ENCODE data around the gene CORIN.

Gene CORIN

DNA sequence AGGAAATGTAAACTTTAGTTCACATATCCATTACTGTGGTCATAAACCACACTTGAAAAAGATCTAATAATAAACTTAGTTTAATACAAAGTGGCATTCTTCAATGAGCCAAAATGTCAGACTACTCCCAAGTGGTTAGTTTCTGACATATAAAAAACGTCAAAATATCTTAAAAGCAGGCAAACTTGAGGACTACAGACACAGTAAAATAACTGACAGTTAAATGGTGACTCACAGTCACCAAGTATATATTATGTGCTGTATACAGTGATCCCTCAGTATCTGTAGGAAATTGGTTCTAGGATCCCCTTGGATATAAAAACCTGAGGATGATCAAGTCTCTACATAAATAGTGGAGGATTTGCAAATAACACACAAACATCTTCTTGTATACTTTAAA is 11.6 kb upstream of the CORIN start:
- Histone ChIP-seq H3K27ac (ENCODE audit: low read length) (no peak overlapping the region), H3K4me1 (ENCODE audit: low read length) (no peaks in the 10 kb centered on the region), H3K79me2 (ENCODE audit: low read length) (no peaks in the 10 kb centered on the region), H4K20me1 (ENCODE audit: insufficient read depth, low read length) (no peaks in the 10 kb centered on the region), H3K4me2 (ENCODE audit: low read depth, low read length) (no peak overlapping the region), H3K27me3 (replicated peaks; ENCODE audit: insufficient read depth, low read length) (no peaks in the 10 kb centered on the region), H3K9me3 (replicated peaks; ENCODE audit: insufficient read depth, low read length) (no peaks in the 10 kb centered on the region), H3K36me3 (replicated peaks; ENCODE audit: insufficient read depth, low read length) (peaks cover 10% of the 10 kb centered on the region; the same call in 1 of the 2 replicates), H3K4me3 (ENCODE audit: low read length) (no peak overlapping the region), H3K9ac (ENCODE audit: low read length) (no peak overlapping the region), H3F3A (ENCODE audit: insufficient read depth, low read length) (no peaks in the 10 kb centered on the region), H2AFZ (ENCODE audit: low read length) (no peak overlapping the region), H3K9me2 (replicated peaks; ENCODE audit: insufficient read depth, low read length) (no peaks in the 10 kb centered on the region)
- no peak for DNase-seq
- TF ChIP-seq EZH2phosphoT487 (IDR thresholded peaks at IDR 0.05; ENCODE audit: low read length) (no peak), EZH2 (optimal IDR thresholded peaks at IDR 0.05; ENCODE audit: low read depth, low read length) (no peak)

DNA sequence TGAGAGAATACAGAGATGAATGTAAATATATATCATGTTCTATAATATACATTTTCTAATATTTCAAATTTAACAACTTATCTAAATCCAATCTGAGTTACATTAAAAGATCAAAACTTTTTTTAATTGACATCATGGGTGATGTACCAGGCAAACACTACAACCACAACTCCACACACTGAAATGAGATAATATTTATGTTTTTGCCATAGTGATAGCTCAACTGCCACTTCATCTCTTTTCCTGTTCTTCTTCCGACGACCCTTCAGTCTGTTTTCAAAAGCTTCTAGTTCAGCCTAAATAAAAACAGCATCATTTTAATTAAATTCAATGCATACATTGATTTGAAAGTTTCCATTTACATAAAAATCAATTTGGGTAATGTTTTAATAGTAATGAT is 10.2 kb upstream of the CORIN start:
- no peak overlapping the region for H3K4me3 ChIP-seq (ENCODE audit: low read length)
- H3K9me2 ChIP-seq (replicated peaks; ENCODE audit: insufficient read depth, low read length) = no peaks in the 10 kb centered on the region
- TF ChIP-seq EZH2 (optimal IDR thresholded peaks at IDR 0.05; ENCODE audit: low read depth, low read length) (no peak), EZH2phosphoT487 (IDR thresholded peaks at IDR 0.05; ENCODE audit: low read length) (no peak)
- TF ChIP-seq, protein P1, sequence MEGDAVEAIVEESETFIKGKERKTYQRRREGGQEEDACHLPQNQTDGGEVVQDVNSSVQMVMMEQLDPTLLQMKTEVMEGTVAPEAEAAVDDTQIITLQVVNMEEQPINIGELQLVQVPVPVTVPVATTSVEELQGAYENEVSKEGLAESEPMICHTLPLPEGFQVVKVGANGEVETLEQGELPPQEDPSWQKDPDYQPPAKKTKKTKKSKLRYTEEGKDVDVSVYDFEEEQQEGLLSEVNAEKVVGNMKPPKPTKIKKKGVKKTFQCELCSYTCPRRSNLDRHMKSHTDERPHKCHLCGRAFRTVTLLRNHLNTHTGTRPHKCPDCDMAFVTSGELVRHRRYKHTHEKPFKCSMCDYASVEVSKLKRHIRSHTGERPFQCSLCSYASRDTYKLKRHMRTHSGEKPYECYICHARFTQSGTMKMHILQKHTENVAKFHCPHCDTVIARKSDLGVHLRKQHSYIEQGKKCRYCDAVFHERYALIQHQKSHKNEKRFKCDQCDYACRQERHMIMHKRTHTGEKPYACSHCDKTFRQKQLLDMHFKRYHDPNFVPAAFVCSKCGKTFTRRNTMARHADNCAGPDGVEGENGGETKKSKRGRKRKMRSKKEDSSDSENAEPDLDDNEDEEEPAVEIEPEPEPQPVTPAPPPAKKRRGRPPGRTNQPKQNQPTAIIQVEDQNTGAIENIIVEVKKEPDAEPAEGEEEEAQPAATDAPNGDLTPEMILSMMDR (IDR thresholded peaks at IDR 0.05; ENCODE audit: low read length) = no peak
- H3K9me3 ChIP-seq (replicated peaks; ENCODE audit: insufficient read depth, low read length) = no peaks in the 10 kb centered on the region
- H3F3A ChIP-seq (ENCODE audit: insufficient read depth, low read length) = no peaks in the 10 kb centered on the region
- H2AFZ ChIP-seq (ENCODE audit: low read length) = no peak overlapping the region
- no peaks in the 10 kb centered on the region for H3K4me1 ChIP-seq (ENCODE audit: low read length)
- DNase-seq = no peak
- H3K79me2 ChIP-seq (ENCODE audit: low read length) = no peaks in the 10 kb centered on the region
- H3K27me3 ChIP-seq (replicated peaks; ENCODE audit: insufficient read depth, low read length) = no peaks in the 10 kb centered on the region
- H3K36me3 ChIP-seq (replicated peaks; ENCODE audit: insufficient read depth, low read length) = peaks cover 10% of the 10 kb centered on the region; the same call in 1 of the 2 replicates
- no peak overlapping the region for H3K27ac ChIP-seq (ENCODE audit: low read length)
- H4K20me1 ChIP-seq (ENCODE audit: insufficient read depth, low read length) = no peaks in the 10 kb centered on the region
- H3K9ac ChIP-seq (ENCODE audit: low read length) = no peak overlapping the region
- H3K4me2 ChIP-seq (ENCODE audit: low read depth, low read length) = no peak overlapping the region

DNA sequence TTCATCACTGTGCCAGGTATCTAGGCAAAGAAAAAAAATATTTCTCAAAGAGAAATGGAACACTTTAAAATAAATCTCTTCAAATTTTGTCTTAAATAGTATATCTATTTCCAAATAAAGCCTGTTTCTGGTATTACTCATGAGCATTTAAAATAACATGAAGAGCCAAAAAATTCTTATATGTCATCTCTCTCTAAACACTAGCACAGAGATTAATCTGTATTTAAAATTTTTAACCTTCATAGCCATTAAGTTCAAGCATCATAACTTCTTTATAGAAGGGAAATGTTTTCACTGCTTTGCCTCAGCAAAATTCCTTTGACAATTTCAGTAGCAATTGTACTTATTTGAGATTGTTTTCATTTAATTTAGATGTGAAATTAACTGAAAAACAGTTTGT is 5.1 kb upstream of the CORIN start:
- Histone ChIP-seq H3K9me2 (replicated peaks; ENCODE audit: insufficient read depth, low read length) (no peaks in the 10 kb centered on the region), H3K4me2 (ENCODE audit: low read depth, low read length) (no peak overlapping the region), H3K4me3 (ENCODE audit: low read length) (no peak overlapping the region), H3K36me3 (replicated peaks; ENCODE audit: insufficient read depth, low read length) (peaks cover 5% of the 10 kb centered on the region; the same call in 1 of the 2 replicates), H2AFZ (ENCODE audit: low read length) (no peak overlapping the region), H4K20me1 (ENCODE audit: insufficient read depth, low read length) (no peaks in the 10 kb centered on the region), H3K4me1 (ENCODE audit: low read length) (no peaks in the 10 kb centered on the region), H3K79me2 (ENCODE audit: low read length) (no peaks in the 10 kb centered on the region), H3K9me3 (replicated peaks; ENCODE audit: insufficient read depth, low read length) (no peaks in the 10 kb centered on the region), H3K9ac (ENCODE audit: low read length) (no peak overlapping the region), H3F3A (ENCODE audit: insufficient read depth, low read length) (no peaks in the 10 kb centered on the region), H3K27me3 (replicated peaks; ENCODE audit: insufficient read depth, low read length) (no peaks in the 10 kb centered on the region), H3K27ac (ENCODE audit: low read length) (no peak overlapping the region)
- TF ChIP-seq EZH2phosphoT487 (IDR thresholded peaks at IDR 0.05; ENCODE audit: low read length) (no peak), EZH2 (optimal IDR thresholded peaks at IDR 0.05; ENCODE audit: low read depth, low read length) (no peak)
- TF ChIP-seq, protein P1 (IDR thresholded peaks at IDR 0.05; ENCODE audit: low read length) = no peak
- DNase-seq = no peak

DNA sequence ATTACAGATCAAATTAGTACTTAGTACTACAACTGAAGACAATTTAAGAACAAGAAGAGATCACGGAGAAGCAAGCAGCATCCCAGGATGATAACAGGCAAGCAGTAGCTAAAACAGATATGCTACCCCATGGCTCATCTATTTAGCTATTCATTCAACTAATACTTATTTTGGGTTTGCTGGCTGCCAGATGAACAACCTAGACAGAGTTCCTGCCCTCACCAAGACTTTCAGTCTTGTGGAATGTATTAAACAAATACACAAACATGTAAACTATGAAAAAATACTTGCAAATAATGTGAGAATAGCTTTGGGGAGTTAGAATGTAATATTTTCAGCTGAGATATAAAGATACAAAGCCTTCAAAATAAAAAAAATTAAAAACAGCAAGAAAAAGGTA is 2.4 kb upstream of the CORIN start:
- no peaks in the 10 kb centered on the region for H3K36me3 ChIP-seq (replicated peaks; ENCODE audit: insufficient read depth, low read length)
- no peak overlapping the region for H3K4me2 ChIP-seq (ENCODE audit: low read depth, low read length)
- no peaks in the 10 kb centered on the region for H3K79me2 ChIP-seq (ENCODE audit: low read length)
- H3K9me3 ChIP-seq (replicated peaks; ENCODE audit: insufficient read depth, low read length) = no peaks in the 10 kb centered on the region
- DNase-seq = no peak
- H3K4me3 ChIP-seq (ENCODE audit: low read length) = no peak overlapping the region
- H3K27me3 ChIP-seq (replicated peaks; ENCODE audit: insufficient read depth, low read length) = 0 out of 2 replicates have a peak, but pooled peaks cover 5% of the 10 kb centered on the region
- H3K4me1 ChIP-seq (ENCODE audit: low read length) = peaks cover 8% of the 10 kb centered on the region
- no peaks in the 10 kb centered on the region for H3K9me2 ChIP-seq (replicated peaks; ENCODE audit: insufficient read depth, low read length)
- no peak overlapping the region for H2AFZ ChIP-seq (ENCODE audit: low read length)
- H3K9ac ChIP-seq (ENCODE audit: low read length) = no peak overlapping the region
- H4K20me1 ChIP-seq (ENCODE audit: insufficient read depth, low read length) = no peaks in the 10 kb centered on the region
- TF ChIP-seq EZH2phosphoT487 (IDR thresholded peaks at IDR 0.05; ENCODE audit: low read length) = no peak
- TF ChIP-seq, protein P1 (IDR thresholded peaks at IDR 0.05; ENCODE audit: low read length) = no peak
- TF ChIP-seq EZH2 (optimal IDR thresholded peaks at IDR 0.05; ENCODE audit: low read depth, low read length) = no peak
- H3K27ac ChIP-seq (ENCODE audit: low read length) = no peak overlapping the region
- no peaks in the 10 kb centered on the region for H3F3A ChIP-seq (ENCODE audit: insufficient read depth, low read length)

Measured in MM.1S (cell line).